OCI-LY1 (cell line): ENCODE data around the gene AK5.

ENCODE experiments used
- CTCF ChIP-seq: fragments of 200-600 bp; sonication (generic), shearing (Covaris generic); IDR thresholded peaks from 2 replicates; pipeline ENCODE4 v1.5.1; 2017; ENCODE audit warnings: mild to moderate bottlenecking, antibody characterized with exemption, low read length, moderate library complexity, mixed read lengths
- EZH2 ChIP-seq: fragments of 200-600 bp; sonication (generic), shearing (Covaris generic); IDR thresholded peaks from 2 replicates; pipeline ENCODE4 v1.8.0; 2017; ENCODE audit warnings: borderline replicate concordance, mixed run types, mild to moderate bottlenecking, antibody characterized with exemption, low read length, moderate library complexity, mixed read lengths

DNA sequence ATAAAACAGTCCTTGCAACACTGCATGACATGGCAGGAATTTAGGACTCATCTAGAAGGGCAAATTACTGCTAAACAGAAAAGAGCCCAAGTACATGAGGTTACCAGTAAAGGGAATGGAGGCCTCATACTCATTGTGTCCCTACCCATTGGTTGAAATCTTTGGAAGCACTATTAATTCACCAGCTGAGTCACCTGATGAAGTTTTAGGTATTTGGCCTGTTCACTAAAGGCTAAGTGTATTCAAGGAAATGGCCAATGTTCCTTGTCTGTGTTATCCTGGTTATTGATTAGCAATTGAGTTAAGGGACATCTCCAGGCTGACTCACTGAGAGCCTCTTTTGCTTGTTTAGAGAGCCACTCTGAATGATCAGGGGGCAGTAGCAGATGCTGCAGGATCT, 212.2 kb downstream of the AK5 start:
- no peak for TF ChIP-seq EZH2
- no peak for TF ChIP-seq CTCF
